SK-N-SH (cell line): Measurements from ENCODE around the gene MORC1. TPM values are rescaled to one million over a fixed set of nuclear protein-coding genes. Genes with fewer than 3 reads are reported as not detected.

Experiments
- CTCF ChIA-PET: fragments of 300-600, 350-600 bp; formaldehyde crosslinking; extraction: SDS; loops from one replicate; lab custom pipeline; 2021; lab: Yijun Ruan, JAX
- POLR2A ChIA-PET: fragments of 350-600 bp; sonication (Branson Sonifier 250); formaldehyde crosslinking; extraction: SDS; loops from one replicate; lab custom pipeline; 2020; ENCODE audit warnings: antibody characterized with exemption, inconsistent platforms; lab: Yijun Ruan, JAX
- DNase-seq: peaks from one replicate; pipeline ENCODE4 v3.0.0; 2012
- H2AFZ ChIP-seq: fragments of 200-600 bp; sonication (generic); 2 replicates; pipeline ENCODE4 v1.8.1; 2016; ENCODE audit warnings: antibody characterized with exemption, mild to moderate bottlenecking, low read depth
- H3F3A ChIP-seq: fragments of 200-600 bp; sonication (generic); replicated peaks from 2 replicates; pipeline ENCODE3; 2016; ENCODE audit warnings: antibody characterized with exemption, mild to moderate bottlenecking; ENCODE audit not compliant: insufficient read depth
- H3K27ac ChIP-seq, 2 experiments: fragments of 200-500 bp in 1 of 2; fragments of 200-600 bp in 1 of 2; sonication (Bioruptor generic) in 1 of 2; sonication (generic), shearing (Covaris generic) in 1 of 2; 2 replicates each; pipeline versions ENCODE4 v1.5.1 to v1.6.1; 2014 to 2016; ENCODE audit warnings: low read depth in 2 of 2, inconsistent platforms in 1 of 2, low read length in 1 of 2, mild to moderate bottlenecking in 1 of 2, mixed read lengths in 1 of 2
- H3K27me3 ChIP-seq: fragments of 200-600 bp; sonication (generic), shearing (Covaris generic); 2 replicates; pipeline ENCODE4 v1.6.1; 2016; ENCODE audit warnings: mixed run types; ENCODE audit not compliant: insufficient read depth
- H3K36me3 ChIP-seq, 2 experiments: fragments of 200-500 bp in 1 of 2; fragments of 200-600 bp in 1 of 2; sonication (Bioruptor generic) in 1 of 2; sonication (generic) in 1 of 2; replicated peaks in 1 of 2; 2 replicates each; pipeline versions ENCODE3 to v1.5.1; 2014 to 2016; ENCODE audit warnings: low read length in 1 of 2, mild to moderate bottlenecking in 1 of 2; ENCODE audit not compliant: insufficient read depth in 2 of 2, control insufficient read depth in 1 of 2
- H3K4me1 ChIP-seq, 2 experiments: fragments of 200-500 bp in 1 of 2; fragments of 200-600 bp in 1 of 2; sonication (Bioruptor generic) in 1 of 2; sonication (generic), shearing (Covaris generic) in 1 of 2; 2 replicates each; pipeline versions ENCODE4 v1.5.1 to v1.6.1; 2014 to 2016; ENCODE audit warnings: low read depth in 1 of 2, low read length in 1 of 2, mixed run types in 1 of 2; ENCODE audit not compliant: insufficient read depth in 2 of 2, control insufficient read depth in 1 of 2
- H3K4me2 ChIP-seq: fragments of 200-600 bp; sonication (generic), shearing (Covaris generic); 2 replicates; pipeline ENCODE4 v1.6.1; 2017; ENCODE audit warnings: mixed run types
- H3K4me3 ChIP-seq, 2 experiments: fragments of 200-500 bp in 1 of 2; fragments of 200-600 bp in 1 of 2; sonication (Bioruptor generic) in 1 of 2; sonication (generic), shearing (Covaris generic) in 1 of 2; 2 replicates each; pipeline versions ENCODE4 v1.5.1 to v1.8.1; 2014 to 2016; ENCODE audit warnings: low read depth in 2 of 2, inconsistent platforms in 1 of 2, low read length in 1 of 2, mild to moderate bottlenecking in 1 of 2, mixed read lengths in 1 of 2, moderate library complexity in 1 of 2
- H3K79me2 ChIP-seq: fragments of 200-600 bp; sonication (generic); 2 replicates; pipeline ENCODE4 v1.8.1; 2017; ENCODE audit warnings: mild to moderate bottlenecking; ENCODE audit not compliant: insufficient read depth
- H3K9ac ChIP-seq: fragments of 200-600 bp; sonication (generic); 2 replicates; pipeline ENCODE4 v1.6.1; 2017; ENCODE audit warnings: mixed run types
- H3K9me2 ChIP-seq: fragments of 200-600 bp; sonication (generic); 2 replicates; pipeline ENCODE4 v1.6.1; 2017; ENCODE audit warnings: mixed run types
- H3K9me3 ChIP-seq: fragments of 200-600 bp; sonication (generic); 2 replicates; pipeline ENCODE4 v1.6.1; 2017; ENCODE audit warnings: mixed run types, mild to moderate bottlenecking, moderate library complexity
- H4K20me1 ChIP-seq: fragments of 200-600 bp; sonication (generic); 2 replicates; pipeline ENCODE4 v1.6.1; 2017; ENCODE audit warnings: mild to moderate bottlenecking, mixed run types; ENCODE audit not compliant: insufficient read depth
- ELF1 ChIP-seq: IDR thresholded peaks from 2 replicates; pipeline ENCODE4 v1.4.0; 2012
- EP300 ChIP-seq, 2 experiments: IDR thresholded peaks; 2 replicates each; pipeline versions ENCODE4 v1.4.0 to v1.6.1; 2012; ENCODE audit warnings: borderline replicate concordance in 1 of 2, low read depth in 1 of 2, low read length in 1 of 2
- EZH2phosphoT487 ChIP-seq: fragments of 200-600 bp; sonication (generic); IDR thresholded peaks from 2 replicates; pipeline ENCODE4 v1.6.1; 2017; ENCODE audit warnings: low read depth, mixed run types, mild to moderate bottlenecking, antibody characterized with exemption, moderate library complexity, borderline replicate concordance
- FOXM1 ChIP-seq: IDR thresholded peaks from 2 replicates; pipeline ENCODE4 v1.4.0; 2012; ENCODE audit warnings: low read depth, mild to moderate bottlenecking
- GABPA ChIP-seq: IDR thresholded peaks from 2 replicates; pipeline ENCODE4 v1.4.0; 2012; ENCODE audit warnings: low read depth, mild to moderate bottlenecking
- JUND ChIP-seq: IDR thresholded peaks from 2 replicates; pipeline ENCODE4 v1.4.0; 2012
- MEF2A ChIP-seq: IDR thresholded peaks from 2 replicates; pipeline ENCODE4 v1.4.0; 2012; ENCODE audit warnings: low read depth, borderline replicate concordance
- NFIC ChIP-seq: IDR thresholded peaks from 2 replicates; pipeline ENCODE4 v1.4.0; 2012; ENCODE audit warnings: borderline replicate concordance
- NRF1 ChIP-seq: IDR thresholded peaks from 2 replicates; pipeline ENCODE4 v1.6.1; 2012; ENCODE audit warnings: low read depth, mild to moderate bottlenecking, low read length
- RAD21 ChIP-seq: IDR thresholded peaks from 2 replicates; pipeline ENCODE4 v1.6.1; 2012; ENCODE audit warnings: mild to moderate bottlenecking, low read length
- RXRA ChIP-seq: IDR thresholded peaks from 2 replicates; pipeline ENCODE4 v1.4.0; 2012; ENCODE audit warnings: low read depth, mild to moderate bottlenecking, borderline replicate concordance
- TEAD4 ChIP-seq: IDR thresholded peaks from 2 replicates; pipeline ENCODE4 v1.4.0; 2012; ENCODE audit warnings: mild to moderate bottlenecking, borderline replicate concordance; ENCODE audit not compliant: insufficient read depth
- WGBS: methylation state at CpG from one replicate; pipeline ENCODE4 v1.1.6; 2017; ENCODE audit warnings: low lambda C conversion rate; 5-methylcytosine and 5-hydroxymethylcytosine counted together
- polyA plus RNA-seq, 3 experiments: library from polyadenylated mRNA; depleted of rRNA; stranded (reverse); fragments of >200 nt; gene quantifications; 2 replicates each; pipeline ENCODE4 v1.2.3, GENCODE V29; 2012
- TF ChIP-seq, protein P1 (sequence below): fragments of 150-350 bp; IDR thresholded peaks from 2 replicates; pipeline ENCODE4 v1.6.1; 2016; ENCODE audit warnings: mild to moderate bottlenecking, low read depth, low read length
- TF ChIP-seq, protein P2 (sequence below): IDR thresholded peaks from 2 replicates; pipeline ENCODE4; 2012
- TF ChIP-seq, protein P3 (sequence below): IDR thresholded peaks from 2 replicates; pipeline ENCODE4 v1.4.0; 2012; ENCODE audit warnings: low read depth, borderline replicate concordance
- TF ChIP-seq, protein P4 (sequence below): IDR thresholded peaks from 2 replicates; pipeline ENCODE4 v1.4.0; 2012; ENCODE audit warnings: low read depth, borderline replicate concordance
- TF ChIP-seq, protein P5 (sequence below): IDR thresholded peaks from 2 replicates; pipeline ENCODE4 v1.6.1; 2012; ENCODE audit warnings: mild to moderate bottlenecking, low read depth, low read length, moderate library complexity
- TF ChIP-seq, protein P6 (sequence below): fragments of 200-600 bp; sonication (generic); IDR thresholded peaks from 2 replicates; pipeline ENCODE4 v1.6.1; 2017; ENCODE audit warnings: antibody characterized with exemption, mild to moderate bottlenecking, moderate library complexity

Gene MORC1
- polyA plus RNA-seq, 1 of the 3 experiments (the other 2 are of a cell fraction): not detected

DNA sequence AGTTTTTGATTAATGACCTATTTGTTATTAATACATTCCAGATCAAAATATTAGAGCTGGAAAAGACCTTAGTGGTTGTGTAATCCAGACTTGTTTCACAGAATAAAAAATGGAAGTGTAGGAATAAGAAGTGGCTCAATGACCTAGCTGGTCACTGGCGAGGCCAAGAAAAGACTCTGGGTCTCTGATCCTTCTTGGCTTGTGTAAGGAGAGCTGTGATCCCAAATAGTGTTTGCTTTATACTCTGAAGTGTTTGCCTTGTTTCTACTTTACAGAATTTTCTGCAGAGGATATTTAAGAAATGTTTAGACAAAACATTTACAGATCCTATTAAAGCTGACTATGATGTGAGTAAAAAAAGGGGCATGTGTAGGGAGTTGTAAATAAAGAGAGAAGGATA lies 25.7 kb upstream of the MORC1 start:
- no peaks in the 10 kb centered on the region for H3K27me3 ChIP-seq
- H3K9me2 ChIP-seq: no peaks in the 10 kb centered on the region
- no peaks in the 10 kb centered on the region for H3F3A ChIP-seq
- H3K79me2 ChIP-seq: no peaks in the 10 kb centered on the region
- H2AFZ ChIP-seq: no peak overlapping the region
- no peaks in the 10 kb centered on the region for H3K4me1 ChIP-seq
- no peak overlapping the region for H3K4me2 ChIP-seq
- H3K27ac ChIP-seq: no peak overlapping the region
- no peaks in the 10 kb centered on the region for H3K9me3 ChIP-seq
- TF ChIP-seq, protein P1, sequence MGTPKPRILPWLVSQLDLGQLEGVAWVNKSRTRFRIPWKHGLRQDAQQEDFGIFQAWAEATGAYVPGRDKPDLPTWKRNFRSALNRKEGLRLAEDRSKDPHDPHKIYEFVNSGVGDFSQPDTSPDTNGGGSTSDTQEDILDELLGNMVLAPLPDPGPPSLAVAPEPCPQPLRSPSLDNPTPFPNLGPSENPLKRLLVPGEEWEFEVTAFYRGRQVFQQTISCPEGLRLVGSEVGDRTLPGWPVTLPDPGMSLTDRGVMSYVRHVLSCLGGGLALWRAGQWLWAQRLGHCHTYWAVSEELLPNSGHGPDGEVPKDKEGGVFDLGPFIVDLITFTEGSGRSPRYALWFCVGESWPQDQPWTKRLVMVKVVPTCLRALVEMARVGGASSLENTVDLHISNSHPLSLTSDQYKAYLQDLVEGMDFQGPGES: no peak
- TF ChIP-seq ELF1: no peak
- 17% methylated on average over 1 of the region's 1 CpG for WGBS
- H4K20me1 ChIP-seq: no peaks in the 10 kb centered on the region
- no peak overlapping the region for H3K4me3 ChIP-seq
- no peak for DNase-seq
- no peaks in the 10 kb centered on the region for H3K36me3 ChIP-seq
- ChIA-PET CTCF (interaction anchor here (0.6 kb wide), 1 partner anchor 119 kb away, joined by 3 read pairs; no protein-coding TSS in a partner anchor), POLR2A (no interaction called here)
- H3K9ac ChIP-seq: no peak overlapping the region

DNA sequence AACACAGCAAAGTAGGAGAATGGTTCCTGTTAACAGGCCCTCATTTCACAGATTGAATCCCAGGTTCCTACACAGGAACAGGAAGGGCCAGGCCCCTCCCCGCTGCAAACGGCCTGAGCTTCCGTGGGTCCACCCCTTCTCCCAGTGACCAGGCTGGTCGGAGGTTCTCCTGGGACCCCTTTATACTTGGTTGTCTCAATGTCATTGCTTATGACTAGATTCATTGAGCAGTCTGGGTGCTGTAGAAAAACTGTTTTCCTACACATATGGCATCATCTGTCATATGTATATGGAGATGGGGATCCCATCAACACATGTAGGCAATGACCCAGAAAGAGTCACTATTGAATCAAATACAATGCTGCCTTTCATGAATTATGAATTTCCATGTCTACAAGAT lies 22.4 kb upstream of the MORC1 start:
- 49% methylated on average over 4 of the region's 4 CpGs for WGBS
- Histone ChIP-seq H3K36me3 (no peaks in the 10 kb centered on the region), H3K9me2 (no peaks in the 10 kb centered on the region), H2AFZ (no peak overlapping the region), H3K4me1 (no peaks in the 10 kb centered on the region), H3K9me3 (no peaks in the 10 kb centered on the region), H3F3A (no peaks in the 10 kb centered on the region), H3K9ac (no peak overlapping the region), H3K27ac (no peak overlapping the region), H4K20me1 (no peaks in the 10 kb centered on the region), H3K4me3 (no peak overlapping the region), H3K27me3 (no peaks in the 10 kb centered on the region), H3K79me2 (no peaks in the 10 kb centered on the region), H3K4me2 (no peak overlapping the region)
- POLR2A ChIA-PET: no interaction called here
- no peak for DNase-seq
- CTCF ChIA-PET: no interaction called here
- no peak for TF ChIP-seq RAD21
- TF ChIP-seq TEAD4: no peak
- no peak for TF ChIP-seq MEF2A
- no peak for TF ChIP-seq JUND
- TF ChIP-seq NFIC: no peak
- TF ChIP-seq, protein P2, sequence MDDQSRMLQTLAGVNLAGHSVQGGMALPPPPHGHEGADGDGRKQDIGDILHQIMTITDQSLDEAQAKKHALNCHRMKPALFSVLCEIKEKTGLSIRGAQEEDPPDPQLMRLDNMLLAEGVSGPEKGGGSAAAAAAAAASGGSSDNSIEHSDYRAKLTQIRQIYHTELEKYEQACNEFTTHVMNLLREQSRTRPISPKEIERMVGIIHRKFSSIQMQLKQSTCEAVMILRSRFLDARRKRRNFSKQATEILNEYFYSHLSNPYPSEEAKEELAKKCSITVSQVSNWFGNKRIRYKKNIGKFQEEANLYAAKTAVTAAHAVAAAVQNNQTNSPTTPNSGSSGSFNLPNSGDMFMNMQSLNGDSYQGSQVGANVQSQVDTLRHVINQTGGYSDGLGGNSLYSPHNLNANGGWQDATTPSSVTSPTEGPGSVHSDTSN: no peak
- TF ChIP-seq, protein P3, sequence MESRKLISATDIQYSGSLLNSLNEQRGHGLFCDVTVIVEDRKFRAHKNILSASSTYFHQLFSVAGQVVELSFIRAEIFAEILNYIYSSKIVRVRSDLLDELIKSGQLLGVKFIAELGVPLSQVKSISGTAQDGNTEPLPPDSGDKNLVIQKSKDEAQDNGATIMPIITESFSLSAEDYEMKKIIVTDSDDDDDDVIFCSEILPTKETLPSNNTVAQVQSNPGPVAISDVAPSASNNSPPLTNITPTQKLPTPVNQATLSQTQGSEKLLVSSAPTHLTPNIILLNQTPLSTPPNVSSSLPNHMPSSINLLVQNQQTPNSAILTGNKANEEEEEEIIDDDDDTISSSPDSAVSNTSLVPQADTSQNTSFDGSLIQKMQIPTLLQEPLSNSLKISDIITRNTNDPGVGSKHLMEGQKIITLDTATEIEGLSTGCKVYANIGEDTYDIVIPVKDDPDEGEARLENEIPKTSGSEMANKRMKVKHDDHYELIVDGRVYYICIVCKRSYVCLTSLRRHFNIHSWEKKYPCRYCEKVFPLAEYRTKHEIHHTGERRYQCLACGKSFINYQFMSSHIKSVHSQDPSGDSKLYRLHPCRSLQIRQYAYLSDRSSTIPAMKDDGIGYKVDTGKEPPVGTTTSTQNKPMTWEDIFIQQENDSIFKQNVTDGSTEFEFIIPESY: no peak
- no peak for TF ChIP-seq NRF1
- TF ChIP-seq, protein P4, sequence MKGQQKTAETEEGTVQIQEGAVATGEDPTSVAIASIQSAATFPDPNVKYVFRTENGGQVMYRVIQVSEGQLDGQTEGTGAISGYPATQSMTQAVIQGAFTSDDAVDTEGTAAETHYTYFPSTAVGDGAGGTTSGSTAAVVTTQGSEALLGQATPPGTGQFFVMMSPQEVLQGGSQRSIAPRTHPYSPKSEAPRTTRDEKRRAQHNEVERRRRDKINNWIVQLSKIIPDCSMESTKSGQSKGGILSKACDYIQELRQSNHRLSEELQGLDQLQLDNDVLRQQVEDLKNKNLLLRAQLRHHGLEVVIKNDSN: no peak
- TF ChIP-seq, protein P5, sequence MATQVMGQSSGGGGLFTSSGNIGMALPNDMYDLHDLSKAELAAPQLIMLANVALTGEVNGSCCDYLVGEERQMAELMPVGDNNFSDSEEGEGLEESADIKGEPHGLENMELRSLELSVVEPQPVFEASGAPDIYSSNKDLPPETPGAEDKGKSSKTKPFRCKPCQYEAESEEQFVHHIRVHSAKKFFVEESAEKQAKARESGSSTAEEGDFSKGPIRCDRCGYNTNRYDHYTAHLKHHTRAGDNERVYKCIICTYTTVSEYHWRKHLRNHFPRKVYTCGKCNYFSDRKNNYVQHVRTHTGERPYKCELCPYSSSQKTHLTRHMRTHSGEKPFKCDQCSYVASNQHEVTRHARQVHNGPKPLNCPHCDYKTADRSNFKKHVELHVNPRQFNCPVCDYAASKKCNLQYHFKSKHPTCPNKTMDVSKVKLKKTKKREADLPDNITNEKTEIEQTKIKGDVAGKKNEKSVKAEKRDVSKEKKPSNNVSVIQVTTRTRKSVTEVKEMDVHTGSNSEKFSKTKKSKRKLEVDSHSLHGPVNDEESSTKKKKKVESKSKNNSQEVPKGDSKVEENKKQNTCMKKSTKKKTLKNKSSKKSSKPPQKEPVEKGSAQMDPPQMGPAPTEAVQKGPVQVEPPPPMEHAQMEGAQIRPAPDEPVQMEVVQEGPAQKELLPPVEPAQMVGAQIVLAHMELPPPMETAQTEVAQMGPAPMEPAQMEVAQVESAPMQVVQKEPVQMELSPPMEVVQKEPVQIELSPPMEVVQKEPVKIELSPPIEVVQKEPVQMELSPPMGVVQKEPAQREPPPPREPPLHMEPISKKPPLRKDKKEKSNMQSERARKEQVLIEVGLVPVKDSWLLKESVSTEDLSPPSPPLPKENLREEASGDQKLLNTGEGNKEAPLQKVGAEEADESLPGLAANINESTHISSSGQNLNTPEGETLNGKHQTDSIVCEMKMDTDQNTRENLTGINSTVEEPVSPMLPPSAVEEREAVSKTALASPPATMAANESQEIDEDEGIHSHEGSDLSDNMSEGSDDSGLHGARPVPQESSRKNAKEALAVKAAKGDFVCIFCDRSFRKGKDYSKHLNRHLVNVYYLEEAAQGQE: no peak
- no peak for TF ChIP-seq RXRA
- no peak for TF ChIP-seq GABPA
- TF ChIP-seq EP300 (IDR thresholded peaks at IDR 0.05; ENCODE audit: borderline replicate concordance in 1 of 2, low read depth in 1 of 2, low read length in 1 of 2): no peak
- TF ChIP-seq EZH2phosphoT487: no peak
- TF ChIP-seq, protein P6, sequence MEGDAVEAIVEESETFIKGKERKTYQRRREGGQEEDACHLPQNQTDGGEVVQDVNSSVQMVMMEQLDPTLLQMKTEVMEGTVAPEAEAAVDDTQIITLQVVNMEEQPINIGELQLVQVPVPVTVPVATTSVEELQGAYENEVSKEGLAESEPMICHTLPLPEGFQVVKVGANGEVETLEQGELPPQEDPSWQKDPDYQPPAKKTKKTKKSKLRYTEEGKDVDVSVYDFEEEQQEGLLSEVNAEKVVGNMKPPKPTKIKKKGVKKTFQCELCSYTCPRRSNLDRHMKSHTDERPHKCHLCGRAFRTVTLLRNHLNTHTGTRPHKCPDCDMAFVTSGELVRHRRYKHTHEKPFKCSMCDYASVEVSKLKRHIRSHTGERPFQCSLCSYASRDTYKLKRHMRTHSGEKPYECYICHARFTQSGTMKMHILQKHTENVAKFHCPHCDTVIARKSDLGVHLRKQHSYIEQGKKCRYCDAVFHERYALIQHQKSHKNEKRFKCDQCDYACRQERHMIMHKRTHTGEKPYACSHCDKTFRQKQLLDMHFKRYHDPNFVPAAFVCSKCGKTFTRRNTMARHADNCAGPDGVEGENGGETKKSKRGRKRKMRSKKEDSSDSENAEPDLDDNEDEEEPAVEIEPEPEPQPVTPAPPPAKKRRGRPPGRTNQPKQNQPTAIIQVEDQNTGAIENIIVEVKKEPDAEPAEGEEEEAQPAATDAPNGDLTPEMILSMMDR: no peak
- no peak for TF ChIP-seq FOXM1
